ENCODE measurements around the gene ZNRF4.

Gene ZNRF4

GRCh38 chr19:5492281-5492634 lies 37.0 kb downstream of the ZNRF4 start:
- H3K9me3 Mint-ChIP-seq = no peaks in the 10 kb centered on the region
- H3K4me3 Mint-ChIP-seq = no peak overlapping the region
- peaks cover 11% of the 10 kb centered on the region for H3K27me3 Mint-ChIP-seq (ENCODE audit: low read depth)

GRCh38 chr19:5492635-5493409 lies 37.6 kb downstream of the ZNRF4 start:
- Mint-ChIP-seq H3K4me1 (ENCODE audit: low read depth) (no peaks in the 10 kb centered on the region), H3K27me3 (ENCODE audit: low read depth) (peaks cover 11% of the 10 kb centered on the region), H3K4me3 (no peak overlapping the region), H3K36me3 (ENCODE audit: low read depth) (no peaks in the 10 kb centered on the region), H3K27ac (no peak overlapping the region), H3K9me3 (no peaks in the 10 kb centered on the region)
- DNase-seq (ENCODE audit: low spot score) = no peak

More at GRCh38 chr19:5492281-5492634, 37.0 kb downstream of the ZNRF4 start:
- DNase-seq (ENCODE audit: low spot score) = no peak
- Mint-ChIP-seq H3K36me3 (ENCODE audit: low read depth) (no peaks in the 10 kb centered on the region), H3K27ac (no peak overlapping the region), H3K4me1 (ENCODE audit: low read depth) (no peaks in the 10 kb centered on the region)

GRCh38 chr19:5494773-5495172 lies 39.6 kb downstream of the ZNRF4 start:
- Mint-ChIP-seq H3K4me1 (ENCODE audit: low read depth) (no peaks in the 10 kb centered on the region), H3K27ac (no peak overlapping the region), H3K36me3 (ENCODE audit: low read depth) (no peaks in the 10 kb centered on the region), H3K4me3 (no peak overlapping the region), H3K9me3 (no peaks in the 10 kb centered on the region), H3K27me3 (ENCODE audit: low read depth) (peaks cover 11% of the 10 kb centered on the region)
- DNase-seq (ENCODE audit: low spot score) = no peak

- no peaks in the 10 kb centered on the region for H3K9me3 Mint-ChIP-seq
Measured at GRCh38 chr19:5495792-5496191, 40.6 kb downstream of the ZNRF4 start.

GRCh38 chr19:5497297-5497696 lies 42.1 kb downstream of the ZNRF4 start:
- Mint-ChIP-seq H3K27me3 (ENCODE audit: low read depth) (peaks cover 9% of the 10 kb centered on the region), H3K4me1 (ENCODE audit: low read depth) (no peaks in the 10 kb centered on the region), H3K9me3 (peaks cover 14% of the 10 kb centered on the region), H3K4me3 (no peak overlapping the region), H3K36me3 (ENCODE audit: low read depth) (no peaks in the 10 kb centered on the region), H3K27ac (no peak overlapping the region)
- DNase-seq (ENCODE audit: low spot score) = no peak

More at GRCh38 chr19:5495792-5496191, 40.6 kb downstream of the ZNRF4 start:
- Mint-ChIP-seq H3K27ac (no peak overlapping the region), H3K27me3 (ENCODE audit: low read depth) (peaks cover 11% of the 10 kb centered on the region), H3K4me1 (ENCODE audit: low read depth) (no peaks in the 10 kb centered on the region), H3K4me3 (no peak overlapping the region), H3K36me3 (ENCODE audit: low read depth) (no peaks in the 10 kb centered on the region)
- no peak for DNase-seq (ENCODE audit: low spot score)

GRCh38 chr19:5498830-5499550 lies 43.8 kb downstream of the ZNRF4 start:
- no peak overlapping the region for H3K27ac Mint-ChIP-seq
- H3K9me3 Mint-ChIP-seq = peaks cover 24% of the 10 kb centered on the region
- peaks cover 5% of the 10 kb centered on the region for H3K27me3 Mint-ChIP-seq (ENCODE audit: low read depth)
- DNase-seq (ENCODE audit: low spot score) = no peak
- no peaks in the 10 kb centered on the region for H3K4me1 Mint-ChIP-seq (ENCODE audit: low read depth)
- H3K4me3 Mint-ChIP-seq = no peak overlapping the region
- H3K36me3 Mint-ChIP-seq (ENCODE audit: low read depth) = no peaks in the 10 kb centered on the region

- no peak for DNase-seq (ENCODE audit: low spot score)
- no peaks in the 10 kb centered on the region for H3K4me1 Mint-ChIP-seq (ENCODE audit: low read depth)
- no peak overlapping the region for H3K4me3 Mint-ChIP-seq
- peaks cover 34% of the 10 kb centered on the region for H3K9me3 Mint-ChIP-seq
- H3K36me3 Mint-ChIP-seq (ENCODE audit: low read depth) = no peaks in the 10 kb centered on the region
- no peaks in the 10 kb centered on the region for H3K27me3 Mint-ChIP-seq (ENCODE audit: low read depth)
- no peak overlapping the region for H3K27ac Mint-ChIP-seq
Measured at GRCh38 chr19:5501907-5502306, 46.7 kb downstream of the ZNRF4 start.

GRCh38 chr19:5503598-5503997 lies 48.4 kb downstream of the ZNRF4 start:
- Mint-ChIP-seq H3K4me3 (no peak overlapping the region), H3K27ac (no peak overlapping the region), H3K9me3 (peaks cover 34% of the 10 kb centered on the region), H3K4me1 (ENCODE audit: low read depth) (no peaks in the 10 kb centered on the region), H3K27me3 (ENCODE audit: low read depth) (no peaks in the 10 kb centered on the region), H3K36me3 (ENCODE audit: low read depth) (no peaks in the 10 kb centered on the region)
- no peak for DNase-seq (ENCODE audit: low spot score)

- Mint-ChIP-seq H3K4me3 (no peak overlapping the region), H3K9me3 (peaks cover 34% of the 10 kb centered on the region), H3K27me3 (ENCODE audit: low read depth) (no peaks in the 10 kb centered on the region), H3K27ac (no peak overlapping the region), H3K36me3 (ENCODE audit: low read depth) (no peaks in the 10 kb centered on the region), H3K4me1 (ENCODE audit: low read depth) (no peaks in the 10 kb centered on the region)
- no peak for DNase-seq (ENCODE audit: low spot score)
Measured at GRCh38 chr19:5504114-5504513, 48.9 kb downstream of the ZNRF4 start.
